NCI-H2227 treated with DMSO at 0.1 percent for 48 hours (cell line): Measurements from ENCODE around the gene CELF5.
"Not testable (repeated sequence)": the region's sequence is repeated elsewhere in the genome, so short reads cannot be mapped to it uniquely, and the experiment has no call there.

Source experiments
- DNase-seq: peaks from one replicate; lab custom pipeline; 2025; lab: John Stamatoyannopoulos, UW

The CELF5 gene

DNA sequence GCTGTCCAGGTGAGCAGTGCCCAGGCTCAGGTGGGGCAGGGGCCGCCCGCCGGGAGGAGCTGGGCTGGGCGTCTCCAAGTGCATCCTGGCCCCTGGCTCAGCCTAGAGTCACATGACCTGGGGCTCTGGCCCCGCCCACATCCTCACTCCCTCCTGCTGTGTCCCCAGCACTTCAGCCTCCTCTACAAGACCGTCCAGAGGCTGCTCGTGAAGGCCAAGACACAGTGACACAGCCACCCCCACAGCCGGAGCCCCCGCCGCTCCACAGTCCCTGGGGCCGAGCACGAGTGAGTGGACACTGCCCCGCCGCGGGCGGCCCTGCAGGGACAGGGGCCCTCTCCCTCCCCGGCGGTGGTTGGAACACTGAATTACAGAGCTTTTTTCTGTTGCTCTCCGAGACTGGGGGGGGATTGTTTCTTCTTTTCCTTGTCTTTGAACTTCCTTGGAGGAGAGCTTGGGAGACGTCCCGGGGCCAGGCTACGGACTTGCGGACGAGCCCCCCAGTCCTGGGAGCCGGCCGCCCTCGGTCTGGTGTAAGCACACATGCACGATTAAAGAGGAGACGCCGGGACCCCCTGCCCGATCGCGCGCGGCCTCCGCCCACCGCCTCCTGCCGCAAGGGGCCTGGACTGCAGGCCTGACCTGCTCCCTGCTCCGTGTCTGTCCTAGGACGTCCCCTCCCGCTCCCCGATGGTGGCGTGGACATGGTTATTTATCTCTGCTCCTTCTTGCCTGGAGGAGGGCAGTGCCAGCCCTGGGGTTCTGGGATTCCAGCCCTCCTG lies 16.8 kb upstream of the CELF5 start:
- DNase-seq: no peak

GRCh38 chr19:3208317-3209207 lies 15.9 kb upstream of the CELF5 start:
- DNase-seq: no peak

- no peak for DNase-seq
Observed at GRCh38 chr19:3210347-3211017, 14.0 kb upstream of the CELF5 start.

DNA sequence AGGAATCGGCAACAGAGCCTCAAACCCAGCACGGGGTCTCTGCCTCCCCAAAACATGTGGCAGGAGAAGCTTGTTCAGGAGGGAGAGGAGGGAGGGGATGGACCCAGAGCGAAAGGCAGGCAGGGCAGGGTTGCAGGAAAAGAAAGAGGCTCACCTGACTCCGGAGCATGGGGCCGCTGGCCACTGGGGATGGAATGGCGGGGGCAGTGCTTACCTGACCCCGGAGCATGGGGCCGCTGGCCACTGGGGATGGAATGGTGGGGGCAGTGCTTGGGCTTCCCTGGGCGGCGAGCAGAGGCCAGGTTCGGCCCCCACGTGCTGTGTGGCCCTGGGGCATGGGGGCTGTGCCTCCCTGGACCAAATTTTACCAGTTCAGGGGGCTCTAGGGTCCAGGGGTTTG lies 13.3 kb upstream of the CELF5 start:
- DNase-seq: no peak

GRCh38 chr19:3213159-3213558 lies 11.3 kb upstream of the CELF5 start:
- no peak for DNase-seq

- no peak for DNase-seq
Observed at GRCh38 chr19:3216874-3217273, 7.6 kb upstream of the CELF5 start.

GRCh38 chr19:3220576-3220975 lies 3.9 kb upstream of the CELF5 start:
- no peak for DNase-seq

DNA sequence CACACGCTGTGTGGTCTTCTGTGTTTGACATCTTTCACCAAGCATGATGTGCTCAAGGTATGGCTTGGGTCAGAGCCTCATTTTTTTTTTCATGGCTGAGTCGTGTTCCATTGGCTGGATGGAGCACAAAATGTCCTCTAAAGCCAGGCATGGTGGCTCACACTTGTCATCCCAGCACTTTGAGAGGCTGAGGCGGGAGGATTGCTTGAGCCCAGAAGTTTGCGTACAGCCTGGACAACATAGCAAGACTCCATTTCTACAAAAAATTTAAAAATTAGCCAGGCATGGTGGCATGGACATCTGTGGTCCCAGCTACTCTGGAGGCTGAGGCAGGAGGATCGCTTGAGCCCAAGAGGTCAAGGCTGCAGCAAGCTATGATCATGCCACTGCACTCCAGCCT lies 2.9 kb upstream of the CELF5 start:
- not testable (repeated sequence) for DNase-seq

DNA sequence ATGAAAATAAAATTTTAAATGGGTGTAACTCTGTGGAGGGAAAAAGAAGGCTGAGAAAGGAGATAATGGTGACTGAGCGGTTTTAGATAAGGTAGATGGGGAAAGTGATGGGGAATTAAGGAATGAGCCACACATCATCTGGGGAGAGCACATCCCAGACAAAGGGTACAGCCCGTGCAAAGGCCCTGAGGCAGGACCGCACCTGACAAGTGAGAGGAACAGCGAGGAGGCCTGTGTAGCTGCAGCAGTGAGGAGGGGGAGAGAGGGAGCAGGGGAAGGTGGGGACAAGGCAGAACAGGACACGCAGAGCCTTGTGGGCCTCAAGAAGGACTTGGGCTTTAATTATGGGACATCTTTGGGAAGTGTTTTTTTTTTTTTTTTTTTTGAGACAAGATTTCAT lies 1.8 kb upstream of the CELF5 start:
- no peak for DNase-seq

DNA sequence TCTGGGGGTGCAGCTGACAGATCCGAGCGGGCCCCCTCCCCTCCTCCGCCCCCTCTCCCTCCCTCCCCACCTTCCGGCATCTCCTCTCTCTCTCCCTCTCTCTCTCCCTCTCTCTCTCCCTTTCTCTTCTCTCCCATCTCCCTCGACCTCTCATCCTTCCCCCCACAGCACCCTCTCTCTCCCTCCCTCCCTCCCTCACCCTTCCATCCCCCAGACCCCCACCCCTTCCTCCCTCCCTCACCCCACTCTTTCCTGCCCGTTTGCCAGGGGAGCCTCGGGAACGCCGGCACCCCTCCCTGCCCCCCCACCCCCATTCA lies 666 bp downstream of the CELF5 start:
- DNase-seq: no peak

- no peak for DNase-seq
Observed at GRCh38 chr19:3225677-3226093, 1.2 kb downstream of the CELF5 start.

DNA sequence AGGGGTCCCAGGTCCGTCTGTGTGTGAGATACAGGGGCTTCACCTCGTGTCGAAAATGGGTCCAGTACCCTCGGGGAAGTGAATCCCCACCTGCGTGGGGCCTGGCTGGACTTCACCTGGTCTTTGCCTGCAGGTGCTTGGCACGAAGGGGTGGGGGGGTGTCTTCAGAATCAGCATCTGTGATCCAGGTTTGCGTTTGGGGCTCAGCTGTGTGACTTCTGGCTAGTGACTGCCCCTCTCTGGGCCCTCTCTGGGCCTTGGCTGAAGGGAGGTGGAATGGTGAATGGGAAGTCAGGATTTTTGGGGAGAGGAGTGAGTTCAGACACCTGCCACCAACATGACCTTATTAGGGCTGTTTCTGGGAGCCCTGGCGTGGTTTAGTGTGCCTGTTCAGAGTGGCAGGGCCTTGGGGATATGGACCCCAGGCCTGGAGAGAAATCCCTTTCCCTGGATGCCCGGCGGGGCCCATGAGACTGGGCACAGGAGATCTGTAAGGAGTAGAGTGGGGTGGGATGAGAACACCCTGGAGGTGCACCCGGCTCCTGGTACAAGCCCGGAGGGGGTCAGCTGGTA lies 2.7 kb downstream of the CELF5 start:
- no peak for DNase-seq

DNA sequence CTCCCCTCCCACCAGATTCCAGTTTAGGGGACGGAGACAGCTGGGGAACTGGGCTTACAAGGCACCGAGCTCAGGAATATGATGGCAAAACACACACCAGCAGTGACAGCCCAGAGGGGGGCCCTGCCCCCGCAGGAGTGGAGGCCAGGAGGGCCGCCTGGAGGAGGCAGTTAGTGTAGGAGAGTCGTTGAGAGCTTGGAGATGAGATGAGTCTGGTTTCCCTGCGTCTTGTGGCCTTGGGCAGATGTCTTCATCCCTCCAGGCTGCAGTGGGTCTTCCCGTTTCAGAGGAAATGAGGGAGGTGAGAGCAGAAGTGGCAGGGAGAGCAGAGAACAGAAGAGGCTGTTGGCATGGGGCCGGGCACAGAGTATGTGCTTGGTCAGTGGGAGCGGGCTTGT lies 4.9 kb downstream of the CELF5 start:
- no peak for DNase-seq

GRCh38 chr19:3229888-3230496 lies 5.5 kb downstream of the CELF5 start:
- no peak for DNase-seq

GRCh38 chr19:3231288-3231687 lies 6.8 kb downstream of the CELF5 start:
- DNase-seq: no peak

- DNase-seq: no peak
Observed at GRCh38 chr19:3233116-3233515, 8.7 kb downstream of the CELF5 start.

GRCh38 chr19:3233831-3234230 lies 9.4 kb downstream of the CELF5 start:
- no peak for DNase-seq

GRCh38 chr19:3234800-3235199 lies 10.3 kb downstream of the CELF5 start:
- DNase-seq: no peak

DNA sequence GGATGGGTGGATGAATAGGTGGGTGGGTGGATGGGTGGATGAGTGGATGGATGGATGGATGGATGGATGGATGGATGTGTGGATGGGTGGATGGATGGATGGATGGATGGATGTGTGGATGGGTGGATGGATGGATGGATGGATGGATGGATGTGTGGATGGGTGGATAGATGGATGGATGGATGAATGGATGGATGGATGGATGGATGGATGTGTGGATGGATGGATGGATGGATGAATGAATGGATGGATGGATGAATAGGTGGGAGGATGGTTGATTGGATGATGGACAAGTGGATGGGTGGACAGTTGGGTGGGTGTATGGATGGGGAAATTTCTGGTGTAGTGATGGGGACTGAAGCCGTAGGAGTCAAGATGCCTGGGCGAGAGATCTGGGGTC lies 11.1 kb downstream of the CELF5 start:
- DNase-seq: not testable (repeated sequence)

- DNase-seq: no peak
Observed at GRCh38 chr19:3236272-3236671, 11.8 kb downstream of the CELF5 start.

DNA sequence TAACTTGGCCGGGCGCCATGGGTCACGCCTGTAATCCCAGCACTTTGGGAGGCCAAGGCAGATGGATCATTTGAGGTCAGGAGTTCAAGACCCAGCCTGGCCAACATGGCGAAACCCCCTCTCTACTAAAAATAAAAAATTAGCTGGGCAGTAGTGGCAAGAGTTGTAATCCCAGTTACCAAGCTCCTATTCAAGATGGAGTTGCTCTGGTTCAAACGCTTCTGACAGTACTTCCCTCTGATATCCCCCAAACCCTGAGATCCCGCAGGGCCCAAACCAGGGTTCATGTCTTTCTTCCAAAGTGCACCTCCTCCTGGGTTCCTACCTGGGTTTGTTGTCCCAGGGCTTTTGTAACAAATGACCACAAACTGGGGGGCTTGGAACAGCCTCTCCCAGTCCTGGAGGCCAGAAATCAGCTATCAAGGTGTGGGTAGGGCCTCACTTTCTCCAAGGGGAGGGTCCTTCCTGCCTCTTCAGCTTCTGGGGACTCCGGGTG lies 13.7 kb downstream of the CELF5 start:
- DNase-seq: no peak

GRCh38 chr19:3239367-3239766 lies 14.9 kb downstream of the CELF5 start:
- no peak for DNase-seq
